CD14-positive monocyte (primary cell): ENCODE data around the gene CNTN4. TPM values are rescaled to one million over a fixed set of nuclear protein-coding genes. Genes with fewer than 3 reads are reported as not detected.

Experiments
- DNase-seq, 3 donors: peaks; one replicate each; pipeline ENCODE4 v3.0.0-alpha.2; 2011 to 2022
- H2AFZ ChIP-seq: 2 replicates; pipeline ENCODE4 v1.6.0; 2012; ENCODE audit warnings: mild to moderate bottlenecking, low read depth, low read length, inconsistent platforms; ENCODE audit not compliant: insufficient read depth, poor library complexity, severe bottlenecking
- H3K27ac ChIP-seq, 2 donors: 1 replicate in 1 of 2; 2 replicates in 1 of 2; pipeline ENCODE4 v1.5.1; 2012 to 2013; ENCODE audit warnings: low read length in 2 of 2, control low read depth in 1 of 2, inconsistent platforms in 1 of 2, low read depth in 1 of 2, mild to moderate bottlenecking in 1 of 2
- H3K27me3 ChIP-seq, 2 donors: one replicate each; pipeline versions ENCODE4 v1.6.0 to v1.6.1; 2011 to 2013; ENCODE audit warnings: low read length in 2 of 2; ENCODE audit not compliant: control insufficient read depth in 2 of 2, insufficient read depth in 2 of 2
- H3K36me3 ChIP-seq, 2 donors: replicated peaks in 1 of 2; 1 replicate in 1 of 2; 2 replicates in 1 of 2; pipeline versions ENCODE4 v1.5.1 to v1.6.1; 2012 to 2013; ENCODE audit warnings: low read length in 2 of 2, control low read depth in 1 of 2, inconsistent platforms in 1 of 2, mild to moderate bottlenecking in 1 of 2; ENCODE audit not compliant: insufficient read depth in 2 of 2, control insufficient read depth in 1 of 2
- H3K4me1 ChIP-seq, 2 donors: 1 replicate in 1 of 2; 2 replicates in 1 of 2; pipeline versions ENCODE4 v1.5.1 to v1.6.1; 2012 to 2013; ENCODE audit warnings: low read length in 2 of 2, control low read depth in 1 of 2, inconsistent platforms in 1 of 2, mild to moderate bottlenecking in 1 of 2, moderate library complexity in 1 of 2; ENCODE audit not compliant: insufficient read depth in 2 of 2, control insufficient read depth in 1 of 2
- H3K4me2 ChIP-seq: replicated peaks from 2 replicates; pipeline ENCODE3; 2012; ENCODE audit warnings: low read length, moderate library complexity, mild to moderate bottlenecking; ENCODE audit not compliant: poor library complexity, severe bottlenecking; ENCODE audit errors: extremely low read depth
- H3K4me3 ChIP-seq, 3 experiments: fragments of 200-600 bp in 1 of 3; sonication (generic) in 1 of 3; replicated peaks in 1 of 3; 1 replicate in 2 of 3; 2 replicates in 1 of 3; pipeline ENCODE4 v1.5.1; 2011 to 2013; ENCODE audit warnings: low read length in 3 of 3, mild to moderate bottlenecking in 3 of 3, control low read depth in 2 of 3, low read depth in 2 of 3, inconsistent platforms in 1 of 3, moderate library complexity in 1 of 3
- H3K79me2 ChIP-seq: 2 replicates; pipeline ENCODE4 v1.6.0; 2012; ENCODE audit warnings: mild to moderate bottlenecking, control low read depth, inconsistent platforms, low read length, moderate library complexity; ENCODE audit not compliant: insufficient read depth
- H3K9ac ChIP-seq: 2 replicates; pipeline ENCODE4 v1.6.0; 2017; ENCODE audit warnings: low read length, mild to moderate bottlenecking; ENCODE audit not compliant: insufficient read depth, poor library complexity, severe bottlenecking
- H3K9me3 ChIP-seq, 2 donors: replicated peaks in 1 of 2; 1 replicate in 1 of 2; 2 replicates in 1 of 2; pipeline versions ENCODE4 v1.5.1 to v1.6.1; 2012 to 2013; ENCODE audit warnings: low read length in 2 of 2, control low read depth in 1 of 2; ENCODE audit not compliant: control insufficient read depth in 1 of 2, insufficient read depth in 1 of 2
- H4K20me1 ChIP-seq: 2 replicates; pipeline ENCODE4 v1.6.0; 2012; ENCODE audit warnings: mild to moderate bottlenecking, low read length, control low read depth, moderate library complexity; ENCODE audit not compliant: insufficient read depth
- H3K27ac Mint-ChIP-seq, 7 donors: one replicate each; pipeline ENCODE4 v1.8.0; 2020; ENCODE audit warnings: mild to moderate bottlenecking in 7 of 7, mixed read lengths in 7 of 7, moderate library complexity in 6 of 7, inconsistent platforms in 2 of 7
- H3K27me3 Mint-ChIP-seq, 3 donors: one replicate each; pipeline ENCODE4 v1.8.0; 2021 to 2022; ENCODE audit warnings: low read depth in 3 of 3, mild to moderate bottlenecking in 3 of 3, mixed read lengths in 3 of 3, moderate library complexity in 3 of 3, inconsistent platforms in 1 of 3
- H3K36me3 Mint-ChIP-seq, 2 donors: one replicate each; pipeline ENCODE4 v1.8.0; 2020; ENCODE audit warnings: mixed read lengths in 2 of 2, inconsistent platforms in 1 of 2, mild to moderate bottlenecking in 1 of 2
- H3K4me1 Mint-ChIP-seq: one replicate; pipeline ENCODE4 v1.8.0; 2020; ENCODE audit warnings: mild to moderate bottlenecking, mixed read lengths
- H3K4me3 Mint-ChIP-seq, 2 donors: one replicate each; pipeline ENCODE4 v1.8.0; 2020; ENCODE audit warnings: mild to moderate bottlenecking in 2 of 2, mixed read lengths in 2 of 2, moderate library complexity in 1 of 2
- H3K9me3 Mint-ChIP-seq, 7 donors: one replicate each; pipeline ENCODE4 v1.8.0; 2020 to 2022; ENCODE audit warnings: mixed read lengths in 7 of 7, mild to moderate bottlenecking in 6 of 7, moderate library complexity in 6 of 7, inconsistent platforms in 2 of 7
- WGBS: methylation state at CpG from one replicate; pipeline ENCODE4 v1.1.5; 2013; ENCODE audit warnings: missing lambda C conversion rate; ENCODE audit not compliant: insufficient coverage; 5-methylcytosine and 5-hydroxymethylcytosine counted together
- intact Hi-C, 2 donors: fragments of 100-400 bp; cut with micrococcal nuclease; formaldehyde crosslinking; loops; one replicate each; pipeline versions ENCODE4 v1.15.0 to v1.15.1; 2023
- polyA plus RNA-seq, 3 donors: library from polyadenylated mRNA; depleted of rRNA in 1 of 3; unstranded in 2 of 3; stranded (reverse) in 1 of 3; fragments of 300-500 nt in 2 of 3; fragments of >200 nt in 1 of 3; fragmentation: Illumina TruSeq in 2 of 3; gene quantifications; 1 replicate in 2 of 3; 2 replicates in 1 of 3; pipeline ENCODE4 v1.2.3, GENCODE V29; 2012 to 2021
- TF ChIP-seq, protein P1 (sequence below): fragments of 200-600 bp; IDR thresholded peaks from one replicate; pipeline ENCODE4 v1.8.0; 2022; ENCODE audit warnings: antibody characterized with exemption, mild to moderate bottlenecking

Gene CNTN4
- polyA plus RNA-seq, 3 donors = not detected

DNA sequence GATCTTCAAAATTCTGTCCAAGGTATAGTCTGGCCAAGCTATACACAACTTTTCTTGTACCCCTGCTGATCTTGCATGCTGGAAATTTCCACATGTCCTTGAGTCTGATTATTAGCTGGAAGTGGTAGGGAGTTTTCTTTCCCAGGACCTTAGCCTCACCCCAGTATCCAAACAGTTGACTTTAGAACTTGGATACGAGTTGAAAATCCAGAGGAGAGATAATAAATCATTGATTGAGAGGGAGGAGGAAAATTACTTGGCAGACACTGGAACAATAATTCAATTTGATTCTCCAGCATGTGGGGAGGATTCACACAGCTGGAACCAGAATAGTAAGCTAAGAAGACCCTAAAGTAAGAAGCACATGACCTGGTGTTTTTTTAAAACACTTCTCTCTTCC is 895.1 kb downstream of the CNTN4 start:
- H3K27ac Mint-ChIP-seq = no peak overlapping the region
- intact Hi-C loops = no loop called here
- Histone ChIP-seq H4K20me1 (no peaks in the 10 kb centered on the region), H3K27me3 (no peaks in the 10 kb centered on the region), H3K36me3 (no peaks in the 10 kb centered on the region), H3K4me2 (no peak overlapping the region), H3K9me3 (no peaks in the 10 kb centered on the region), H3K9ac (no peak overlapping the region), H3K4me3 (no peak overlapping the region), H3K4me1 (no peaks in the 10 kb centered on the region), H3K79me2 (no peaks in the 10 kb centered on the region), H2AFZ (no peak overlapping the region), H3K27ac (no peak overlapping the region)
- DNase-seq = no peak
- H3K4me3 Mint-ChIP-seq = no peak overlapping the region
- no CpG with 5 or more reads among the region's 1 CpG for WGBS
- peaks cover 0 to 2% (median 1%) of the 10 kb centered on the region in 3 donors for H3K27me3 Mint-ChIP-seq
- no peaks in the 10 kb centered on the region for H3K36me3 Mint-ChIP-seq
- no peaks in the 10 kb centered on the region for H3K9me3 Mint-ChIP-seq
- H3K4me1 Mint-ChIP-seq = no peaks in the 10 kb centered on the region
- TF ChIP-seq, protein P1, sequence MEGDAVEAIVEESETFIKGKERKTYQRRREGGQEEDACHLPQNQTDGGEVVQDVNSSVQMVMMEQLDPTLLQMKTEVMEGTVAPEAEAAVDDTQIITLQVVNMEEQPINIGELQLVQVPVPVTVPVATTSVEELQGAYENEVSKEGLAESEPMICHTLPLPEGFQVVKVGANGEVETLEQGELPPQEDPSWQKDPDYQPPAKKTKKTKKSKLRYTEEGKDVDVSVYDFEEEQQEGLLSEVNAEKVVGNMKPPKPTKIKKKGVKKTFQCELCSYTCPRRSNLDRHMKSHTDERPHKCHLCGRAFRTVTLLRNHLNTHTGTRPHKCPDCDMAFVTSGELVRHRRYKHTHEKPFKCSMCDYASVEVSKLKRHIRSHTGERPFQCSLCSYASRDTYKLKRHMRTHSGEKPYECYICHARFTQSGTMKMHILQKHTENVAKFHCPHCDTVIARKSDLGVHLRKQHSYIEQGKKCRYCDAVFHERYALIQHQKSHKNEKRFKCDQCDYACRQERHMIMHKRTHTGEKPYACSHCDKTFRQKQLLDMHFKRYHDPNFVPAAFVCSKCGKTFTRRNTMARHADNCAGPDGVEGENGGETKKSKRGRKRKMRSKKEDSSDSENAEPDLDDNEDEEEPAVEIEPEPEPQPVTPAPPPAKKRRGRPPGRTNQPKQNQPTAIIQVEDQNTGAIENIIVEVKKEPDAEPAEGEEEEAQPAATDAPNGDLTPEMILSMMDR = no peak

DNA sequence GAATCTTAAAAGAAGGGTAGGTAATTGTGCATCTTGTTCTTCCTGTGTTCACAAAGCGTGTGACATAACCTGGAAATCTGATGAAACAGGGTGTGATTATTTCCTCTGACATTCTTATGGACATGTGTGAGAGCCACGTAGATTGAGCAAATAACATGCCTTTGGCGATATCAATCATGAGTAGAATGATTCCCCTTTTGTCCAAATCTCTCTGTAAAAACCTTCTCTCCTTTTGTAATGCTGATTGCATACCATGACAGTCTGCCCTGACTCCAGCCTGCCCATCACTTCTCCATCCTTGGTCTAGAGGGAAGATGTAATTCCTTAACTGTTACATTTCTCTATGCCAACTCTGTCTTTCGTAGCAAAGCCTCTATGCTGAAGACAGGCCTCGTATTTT is 896.5 kb downstream of the CNTN4 start:
- no peak for DNase-seq
- H3K27me3 ChIP-seq = no peaks in the 10 kb centered on the region
- no peak overlapping the region for H3K4me3 ChIP-seq
- no peaks in the 10 kb centered on the region for H3K4me1 ChIP-seq
- 86% methylated on average over 1 of the region's 5 CpGs for WGBS
- H3K4me1 Mint-ChIP-seq = no peaks in the 10 kb centered on the region
- peaks cover 0 to 2% (median 0%) of the 10 kb centered on the region in 7 donors for H3K9me3 Mint-ChIP-seq
- H3K27ac ChIP-seq = no peak overlapping the region
- H3K9me3 ChIP-seq = no peaks in the 10 kb centered on the region
- no peaks in the 10 kb centered on the region for H3K36me3 Mint-ChIP-seq
- no peak overlapping the region for H3K27ac Mint-ChIP-seq
- no peaks in the 10 kb centered on the region for H4K20me1 ChIP-seq
- H3K79me2 ChIP-seq = no peaks in the 10 kb centered on the region
- intact Hi-C loops = no loop called here
- no peaks in the 10 kb centered on the region for H3K36me3 ChIP-seq
- no peak overlapping the region for H3K9ac ChIP-seq
- TF ChIP-seq, protein P1 = no peak
- H2AFZ ChIP-seq = no peak overlapping the region
- H3K4me3 Mint-ChIP-seq = no peak overlapping the region
- no peak overlapping the region for H3K4me2 ChIP-seq
- H3K27me3 Mint-ChIP-seq = peaks cover 0 to 2% (median 1%) of the 10 kb centered on the region in 3 donors
